Activated CD4-positive, alpha-beta T cell treated with anti-CD3 and anti-CD28 coated beads, Interleukin-10, Interleukin-2, amounts not matched to agents 100 ng/mL and 50 ng/mL, durations not matched to agents 16 hours and 8 hours (primary cell): ENCODE results near the gene LRP6.

Experiments used
- DNase-seq: peaks from one replicate; pipeline ENCODE4 v3.0.0-alpha.2; 2020

Gene LRP6

GRCh38 chr12:12210983-12211382, 55.9 kb downstream of the LRP6 start:
- DNase-seq, result peak; percentile 43

- DNase-seq, result no peak
Measured at GRCh38 chr12:12210416-12210815, 56.4 kb downstream of the LRP6 start.

- no peak for DNase-seq
Measured at GRCh38 chr12:12209675-12210074, 57.2 kb downstream of the LRP6 start.

- no peak for DNase-seq
Measured at GRCh38 chr12:12209043-12209442, 57.8 kb downstream of the LRP6 start.

- no peak for DNase-seq
Measured at GRCh38 chr12:12207746-12208145, 59.1 kb downstream of the LRP6 start.

- no peak for DNase-seq
Measured at GRCh38 chr12:12206776-12207388, 60.0 kb downstream of the LRP6 start.

GRCh38 chr12:12202747-12203146, 64.1 kb downstream of the LRP6 start:
- no peak for DNase-seq

GRCh38 chr12:12202105-12202504, 64.7 kb downstream of the LRP6 start:
- DNase-seq, result no peak

GRCh38 chr12:12201274-12201758, 65.5 kb downstream of the LRP6 start:
- peak; percentile 0 for DNase-seq

- DNase-seq, result no peak
Measured at GRCh38 chr12:12200363-12200762, 66.5 kb downstream of the LRP6 start.

GRCh38 chr12:12198124-12198523, 68.7 kb downstream of the LRP6 start:
- DNase-seq, result no peak

GRCh38 chr12:12197128-12197527, 69.7 kb downstream of the LRP6 start:
- no peak for DNase-seq

GRCh38 chr12:12195516-12195915, 71.3 kb downstream of the LRP6 start:
- DNase-seq, result no peak

- no peak for DNase-seq
Measured at GRCh38 chr12:12195081-12195480, 71.8 kb downstream of the LRP6 start.

GRCh38 chr12:12194206-12194605, 72.6 kb downstream of the LRP6 start:
- no peak for DNase-seq

GRCh38 chr12:12191008-12191407, 75.8 kb downstream of the LRP6 start:
- no peak for DNase-seq

- DNase-seq, result no peak
Measured at GRCh38 chr12:12190087-12190809, 76.6 kb downstream of the LRP6 start.

GRCh38 chr12:12185414-12185813, 81.4 kb downstream of the LRP6 start:
- no peak for DNase-seq

- DNase-seq, result no peak
Measured at GRCh38 chr12:12182703-12183365, 84.0 kb downstream of the LRP6 start.

- no peak for DNase-seq
Measured at GRCh38 chr12:12181511-12181910, 85.3 kb downstream of the LRP6 start.

- no peak for DNase-seq
Measured at GRCh38 chr12:12180575-12180974, 86.3 kb downstream of the LRP6 start.

- no peak for DNase-seq
Measured at GRCh38 chr12:12180136-12180535, 86.7 kb downstream of the LRP6 start.

- no peak for DNase-seq
Measured at GRCh38 chr12:12178559-12178958, 88.3 kb downstream of the LRP6 start.

- DNase-seq, result no peak
Measured at GRCh38 chr12:12176402-12176801, 90.4 kb downstream of the LRP6 start.
